HepG2 (cell line): ENCODE measurements around the gene TMEM187. TPM values are rescaled to one million over a fixed set of nuclear protein-coding genes. Genes with fewer than 3 reads are reported as not detected.

Source experiments
- ATAC-seq: fragments of 200-7000 bp; cut with Tn5 transposase; 3 replicates; pipeline ENCODE4 v1.9.1; 2020; ENCODE audit warnings: mild to moderate bottlenecking, moderate library complexity
- BruUV-seq: library from RNA; stranded (reverse); fragments of 400-500 nt; replicated peaks from 2 replicates; lab custom pipeline; 2021; lab: Mats Ljungman, UMichigan
- CTCF ChIA-PET: fragments of 300-600 bp; formaldehyde crosslinking; extraction: SDS; loops from one replicate; lab custom pipeline; 2021; ENCODE audit warnings: low total read pairs, inconsistent platforms, low intra/inter-chr PET ratio; lab: Yijun Ruan, JAX
- POLR2A ChIA-PET: fragments of 350-600 bp; sonication (Branson Sonifier 250); formaldehyde crosslinking; loops from one replicate; lab custom pipeline; 2020; ENCODE audit warnings: antibody characterized with exemption, inconsistent platforms; lab: Yijun Ruan, JAX
- DNase-seq: peaks from one replicate; pipeline ENCODE4 v3.0.0-alpha.2; 2015; ENCODE audit warnings: low spot score
- FAIRE-seq: peaks from 3 replicates; lab custom pipeline; 2011; peaks lifted over from hg19 to GRCh38; lab: Jason Lieb, UNC
- H2AFZ ChIP-seq: one replicate; pipeline ENCODE4 v1.6.1; 2011; ENCODE audit warnings: low read length, inconsistent platforms
- H3K27ac ChIP-seq: fragments of 300-600 bp; 3 replicates; pipeline ENCODE4 v1.8.0; 2011; ENCODE audit warnings: mixed run types, mild to moderate bottlenecking, mixed read lengths, low read length, inconsistent platforms; ENCODE audit not compliant: insufficient read depth; ENCODE audit errors: extremely low read length
- H3K27me3 ChIP-seq, 2 experiments: fragments of 200-600 bp in 1 of 2; 2 replicates in 1 of 2; 3 replicates in 1 of 2; pipeline versions ENCODE4 v1.6.0 to v1.8.0; 2011; ENCODE audit warnings: low read length in 2 of 2, mild to moderate bottlenecking in 2 of 2, moderate library complexity in 2 of 2, inconsistent platforms in 1 of 2; ENCODE audit not compliant: insufficient read depth in 2 of 2, control insufficient read depth in 1 of 2
- H3K36me3 ChIP-seq, 2 experiments: fragments of 200-600 bp in 1 of 2; replicated peaks in 1 of 2; 2 replicates in 1 of 2; 3 replicates in 1 of 2; pipeline versions ENCODE4 v1.5.1 to v1.8.0; 2011; ENCODE audit warnings: low read length in 2 of 2, inconsistent platforms in 1 of 2; ENCODE audit not compliant: insufficient read depth in 2 of 2, control insufficient read depth in 1 of 2
- H3K4me1 ChIP-seq: 2 replicates; pipeline ENCODE4 v1.5.1; 2012; ENCODE audit warnings: low read length, inconsistent platforms; ENCODE audit not compliant: insufficient read depth
- H3K4me2 ChIP-seq: 2 replicates; pipeline ENCODE4 v1.6.0; 2011; ENCODE audit warnings: low read depth, low read length, inconsistent platforms
- H3K4me3 ChIP-seq, 3 experiments: fragments of 200-600 bp in 1 of 3; sonication (generic), shearing (Covaris generic) in 1 of 3; replicated peaks in 1 of 3; 2 replicates each; pipeline ENCODE4 v1.5.1; 2011 to 2016; ENCODE audit warnings: low read length in 3 of 3, inconsistent platforms in 2 of 3, low read depth in 2 of 3, mild to moderate bottlenecking in 2 of 3, control low read depth in 1 of 3, mixed read lengths in 1 of 3; ENCODE audit not compliant: insufficient read depth in 1 of 3
- H3K79me2 ChIP-seq: one replicate; pipeline ENCODE4 v1.6.1; 2011; ENCODE audit warnings: low read length, inconsistent platforms; ENCODE audit not compliant: insufficient read depth
- H3K9ac ChIP-seq: 2 replicates; pipeline ENCODE4 v1.6.0; 2011; ENCODE audit warnings: mild to moderate bottlenecking, low read depth, low read length, inconsistent platforms; ENCODE audit not compliant: insufficient read depth
- H3K9me3 ChIP-seq: 2 replicates; pipeline ENCODE4 v1.5.1; 2012; ENCODE audit warnings: mild to moderate bottlenecking, low read length
- H4K20me1 ChIP-seq: 2 replicates; pipeline ENCODE4 v1.6.0; 2011; ENCODE audit warnings: inconsistent platforms, mild to moderate bottlenecking, low read length, moderate library complexity; ENCODE audit not compliant: insufficient read depth
- ATF7-NPFF ChIP-seq: sonication (generic); formaldehyde crosslinking; IDR thresholded peaks from 2 replicates; pipeline ENCODE4 v1.8.1; 2023; ENCODE audit warnings: mild to moderate bottlenecking, low read depth, missing genetic modification reagents, moderate library complexity
- ETV5 ChIP-seq: IDR thresholded peaks from 2 replicates; pipeline ENCODE4 v1.6.1; 2018; ENCODE audit warnings: missing biosample characterization, missing genetic modification reagents, inconsistent platforms, borderline replicate concordance
- FOSL1 ChIP-seq: sonication (generic); formaldehyde crosslinking; IDR thresholded peaks from 2 replicates; pipeline ENCODE4 v1.9.0; 2021; ENCODE audit warnings: missing genetic modification reagents, borderline replicate concordance
- FOXK2 ChIP-seq: fragments of 450-650 bp; IDR thresholded peaks from 2 replicates; pipeline ENCODE4 v1.6.1; 2016
- IRX3 ChIP-seq: sonication (generic); formaldehyde crosslinking; IDR thresholded peaks from 2 replicates; pipeline ENCODE4 v1.8.1; 2023; ENCODE audit warnings: mild to moderate bottlenecking, low read depth, missing genetic modification reagents, borderline replicate concordance
- KDM6A ChIP-seq: IDR thresholded peaks from 2 replicates; pipeline ENCODE4 v1.6.1; 2016; ENCODE audit warnings: low read depth
- MXI1 ChIP-seq: IDR thresholded peaks from 3 replicates; pipeline ENCODE4 v1.6.1; 2012; ENCODE audit warnings: low read depth, low read length, inconsistent platforms, borderline replicate concordance
- REXO4 ChIP-seq: sonication (generic); formaldehyde crosslinking; IDR thresholded peaks from 2 replicates; pipeline ENCODE4 v1.8.0; 2022; ENCODE audit warnings: missing genetic modification reagents, mild to moderate bottlenecking, borderline replicate concordance
- SP2 ChIP-seq: sonication (generic); formaldehyde crosslinking; IDR thresholded peaks from 2 replicates; pipeline ENCODE4 v1.5.1; 2020; ENCODE audit warnings: mild to moderate bottlenecking, missing genetic modification reagents
- SP5 ChIP-seq: IDR thresholded peaks from 2 replicates; pipeline ENCODE4 v1.6.1; 2016; ENCODE audit warnings: low read depth, borderline replicate concordance
- SYNCRIP ChIP-seq: fragments of 200-400 bp; formaldehyde crosslinking; IDR thresholded peaks from 2 replicates; pipeline ENCODE4 v1.6.1; 2018; ENCODE audit warnings: mild to moderate bottlenecking, low read depth, low read length; ENCODE audit not compliant: insufficient read depth
- THAP11 ChIP-seq: IDR thresholded peaks from 2 replicates; pipeline ENCODE4 v1.6.1; 2016; ENCODE audit warnings: missing biosample characterization, missing genetic modification reagents
- ZKSCAN8 ChIP-seq: IDR thresholded peaks from 2 replicates; pipeline ENCODE4 v1.6.1; 2016; ENCODE audit warnings: borderline replicate concordance, missing genetic modification reagents, missing compliant biosample characterization
- ZNF282 ChIP-seq: fragments of 450-650 bp; IDR thresholded peaks from 2 replicates; pipeline ENCODE4 v1.6.1; 2018; ENCODE audit not compliant: partially characterized antibody
- ZNF451 ChIP-seq: sonication (generic); formaldehyde crosslinking; IDR thresholded peaks from 2 replicates; pipeline ENCODE4 v1.5.0; 2020; ENCODE audit warnings: mild to moderate bottlenecking, missing genetic modification reagents
- ZNF484 ChIP-seq: sonication (generic); formaldehyde crosslinking; IDR thresholded peaks from 2 replicates; pipeline ENCODE4 v1.5.1; 2020; ENCODE audit warnings: mild to moderate bottlenecking, low read depth, missing genetic modification reagents, borderline replicate concordance
- ZNF556 ChIP-seq: sonication (generic); formaldehyde crosslinking; IDR thresholded peaks from 2 replicates; pipeline ENCODE4 v1.4.0; 2020; ENCODE audit warnings: mild to moderate bottlenecking, missing genetic modification reagents, borderline replicate concordance
- ZNF768 ChIP-seq: sonication (generic); formaldehyde crosslinking; IDR thresholded peaks from 2 replicates; pipeline ENCODE4 v1.4.0; 2020; ENCODE audit warnings: missing genetic modification reagents
- ZNF883 ChIP-seq: sonication (generic); formaldehyde crosslinking; IDR thresholded peaks from 2 replicates; pipeline ENCODE4 v1.5.1; 2020; ENCODE audit warnings: mild to moderate bottlenecking, missing genetic modification reagents; ENCODE audit errors: not compliant biosample characterization
- WGBS: methylation state at CpG from one replicate; pipeline ENCODE4 v1.1.6; 2017; ENCODE audit warnings: low lambda C conversion rate; 5-methylcytosine and 5-hydroxymethylcytosine counted together
- in situ Hi-C: cut with HindIII; loops from 2 replicates; pipeline ENCODE4 v1.10.0; 2017; ENCODE audit warnings: low pct_unique_long_range_greater_than_20kb; ENCODE audit not compliant: extremely low pct_ligation_motif_present
- intact Hi-C: fragments of 100-400 bp; cut with micrococcal nuclease; formaldehyde crosslinking; loops from one replicate; pipeline ENCODE4 v1.10.0; 2022; ENCODE audit not compliant: unreplicated experiment
- polyA plus RNA-seq, 8 experiments: library from polyadenylated mRNA; depleted of rRNA in 3 of 8; stranded (reverse) in 7 of 8; unstranded in 1 of 8; fragments of >200 nt; fragmentation: Illumina TruSeq in 4 of 8; extraction: Trizol in 4 of 8; gene quantifications; 2 replicates each; pipeline versions ENCODE4 v1.2.1 to v1.2.3, GENCODE V29; 2011 to 2016; ENCODE audit warnings: low read depth in 4 of 8, missing spikeins in 1 of 8, mixed read lengths in 1 of 8; ENCODE audit not compliant: insufficient read depth in 1 of 8
- total RNA-seq, 5 experiments: library from RNA; depleted of rRNA; stranded (reverse); fragments of >200 nt; fragmentation: Illumina TruSeq; extraction: Trizol; gene quantifications; 2 replicates each; pipeline ENCODE4 v1.2.3, GENCODE V29; 2016; ENCODE audit warnings: low read depth in 1 of 5
- TF ChIP-seq, protein P1 (sequence below): fragments of 450-650 bp; IDR thresholded peaks from 2 replicates; pipeline ENCODE4 v1.6.1; 2017
- TF ChIP-seq, protein P2 (sequence below): sonication (generic); formaldehyde crosslinking; IDR thresholded peaks from 2 replicates; pipeline ENCODE4 v1.9.0; 2021; ENCODE audit warnings: missing genetic modification reagents, borderline replicate concordance

Gene TMEM187
- total and polyA plus RNA-seq, 2 of the 13 experiments (the other 11 are each of a cell fraction or from before 2014, with no cell fraction given), result 2.2 to 6.2 TPM

DNA sequence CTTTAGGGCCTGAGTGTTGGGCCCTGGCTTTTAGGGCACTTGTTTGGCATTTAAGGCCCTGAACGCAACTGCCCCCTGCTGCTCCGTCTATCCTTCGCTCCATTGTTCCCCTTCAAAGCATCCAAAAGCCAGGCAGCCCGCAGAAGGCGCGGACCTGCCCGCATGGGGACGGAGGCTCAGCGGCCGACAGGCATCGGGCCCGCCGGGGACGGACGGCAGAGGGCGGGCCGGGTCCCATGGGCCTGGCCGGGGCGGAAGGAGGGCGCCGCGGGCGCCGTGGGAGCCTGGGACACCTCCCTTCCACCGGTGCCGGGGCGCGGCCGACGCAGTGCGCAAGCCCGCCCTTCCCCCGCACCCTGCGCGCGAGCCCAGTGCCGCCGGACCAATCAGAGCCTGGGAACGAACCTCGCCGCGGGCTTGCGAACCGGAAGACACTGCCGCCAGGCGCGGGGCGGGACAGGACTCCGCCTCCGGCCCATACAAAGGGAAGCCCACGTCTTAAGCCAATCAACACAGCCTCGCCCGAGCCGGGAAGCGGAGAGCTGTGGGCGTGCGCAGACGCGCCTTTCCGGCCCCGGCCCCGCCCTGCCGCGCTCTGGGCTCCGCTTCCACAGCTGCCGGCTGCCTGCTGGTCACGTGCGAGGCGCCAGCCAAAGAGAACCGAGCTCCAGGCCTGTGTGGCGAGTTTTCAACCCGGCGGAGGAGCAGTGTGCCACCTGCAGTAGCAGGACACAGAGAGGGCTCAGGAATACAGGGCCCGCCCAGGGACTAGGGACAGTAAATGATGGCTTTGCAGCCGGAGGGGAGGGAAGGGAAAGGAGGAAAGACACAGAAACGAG lies 44.4 kb upstream of the TMEM187 start:
- peaks cover 1 to 8% of the 10 kb centered on the region in 2 experiments; a peak in 1 of 5 replicates for H3K36me3 ChIP-seq
- peak overlapping the region; percentile 76 for H3K4me2 ChIP-seq
- POLR2A ChIA-PET, result interaction anchor here (0.5 to 4.2 kb wide), 19 partner anchors 7 to 301 kb away, joined by 3 to 82 read pairs (median 4); partner anchors contain the start of genes HCFC1, IDH3G, IRAK1 and L1CAM
- peak; percentile 93 for FAIRE-seq
- peak overlapping the region; percentile 89 for H3K9ac ChIP-seq
- in situ Hi-C loops, result no loop called here
- no TSS peak for BruUV-seq
- H3K9me3 ChIP-seq, result no peaks in the 10 kb centered on the region
- WGBS, result 7% methylated on average over 3 of the region's 76 CpGs
- peaks cover 52% of the 10 kb centered on the region for H3K4me1 ChIP-seq
- no peak overlapping the region for H2AFZ ChIP-seq
- peak; percentile 89 for ATAC-seq
- intact Hi-C loops, result no loop called here
- CTCF ChIA-PET, result no interaction called here
- peak overlapping the region; percentile 89 for H3K27ac ChIP-seq
- peak; percentile 90 for DNase-seq
- no peaks in the 10 kb centered on the region for H4K20me1 ChIP-seq
- peak overlapping the region; percentile 71 to 79 (median 76) for H3K4me3 ChIP-seq
- H3K27me3 ChIP-seq, result no peaks in the 10 kb centered on the region
- no peaks in the 10 kb centered on the region for H3K79me2 ChIP-seq
- TF ChIP-seq REXO4 (no peak), FOXK2 (no peak), SYNCRIP (no peak), ETV5 (CRISPR knock-in tag) (peak; percentile 66; the same call in 1 of the 2 replicates), ZKSCAN8 (CRISPR knock-in tag) (0 out of 2 replicates have a peak, but pooled peaks have one; percentile 21), FOSL1 (CRISPR knock-in tag) (no peak), MXI1 (peak; percentile 58; the same call in 1 of the 3 replicates), ATF7-NPFF (CRISPR knock-in tag) (peak; percentile 47; the same call in 1 of the 2 replicates), ZNF883 (CRISPR knock-in tag) (no peak), KDM6A (CRISPR knock-in tag) (no peak), ZNF451 (CRISPR knock-in tag) (no peak), ZNF484 (no peak), IRX3 (no peak), ZNF768 (no peak), ZNF282 (no peak), ZNF556 (CRISPR knock-in tag) (peak; percentile 28; the same call in 1 of the 2 replicates), THAP11 (CRISPR knock-in tag) (peak; percentile 75), SP2 (peak; percentile 76), SP5 (CRISPR knock-in tag) (peak; percentile 54; the same call in 1 of the 2 replicates)
- TF ChIP-seq, protein P1, sequence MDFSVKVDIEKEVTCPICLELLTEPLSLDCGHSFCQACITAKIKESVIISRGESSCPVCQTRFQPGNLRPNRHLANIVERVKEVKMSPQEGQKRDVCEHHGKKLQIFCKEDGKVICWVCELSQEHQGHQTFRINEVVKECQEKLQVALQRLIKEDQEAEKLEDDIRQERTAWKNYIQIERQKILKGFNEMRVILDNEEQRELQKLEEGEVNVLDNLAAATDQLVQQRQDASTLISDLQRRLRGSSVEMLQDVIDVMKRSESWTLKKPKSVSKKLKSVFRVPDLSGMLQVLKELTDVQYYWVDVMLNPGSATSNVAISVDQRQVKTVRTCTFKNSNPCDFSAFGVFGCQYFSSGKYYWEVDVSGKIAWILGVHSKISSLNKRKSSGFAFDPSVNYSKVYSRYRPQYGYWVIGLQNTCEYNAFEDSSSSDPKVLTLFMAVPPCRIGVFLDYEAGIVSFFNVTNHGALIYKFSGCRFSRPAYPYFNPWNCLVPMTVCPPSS, result no peak
- TF ChIP-seq, protein P2, sequence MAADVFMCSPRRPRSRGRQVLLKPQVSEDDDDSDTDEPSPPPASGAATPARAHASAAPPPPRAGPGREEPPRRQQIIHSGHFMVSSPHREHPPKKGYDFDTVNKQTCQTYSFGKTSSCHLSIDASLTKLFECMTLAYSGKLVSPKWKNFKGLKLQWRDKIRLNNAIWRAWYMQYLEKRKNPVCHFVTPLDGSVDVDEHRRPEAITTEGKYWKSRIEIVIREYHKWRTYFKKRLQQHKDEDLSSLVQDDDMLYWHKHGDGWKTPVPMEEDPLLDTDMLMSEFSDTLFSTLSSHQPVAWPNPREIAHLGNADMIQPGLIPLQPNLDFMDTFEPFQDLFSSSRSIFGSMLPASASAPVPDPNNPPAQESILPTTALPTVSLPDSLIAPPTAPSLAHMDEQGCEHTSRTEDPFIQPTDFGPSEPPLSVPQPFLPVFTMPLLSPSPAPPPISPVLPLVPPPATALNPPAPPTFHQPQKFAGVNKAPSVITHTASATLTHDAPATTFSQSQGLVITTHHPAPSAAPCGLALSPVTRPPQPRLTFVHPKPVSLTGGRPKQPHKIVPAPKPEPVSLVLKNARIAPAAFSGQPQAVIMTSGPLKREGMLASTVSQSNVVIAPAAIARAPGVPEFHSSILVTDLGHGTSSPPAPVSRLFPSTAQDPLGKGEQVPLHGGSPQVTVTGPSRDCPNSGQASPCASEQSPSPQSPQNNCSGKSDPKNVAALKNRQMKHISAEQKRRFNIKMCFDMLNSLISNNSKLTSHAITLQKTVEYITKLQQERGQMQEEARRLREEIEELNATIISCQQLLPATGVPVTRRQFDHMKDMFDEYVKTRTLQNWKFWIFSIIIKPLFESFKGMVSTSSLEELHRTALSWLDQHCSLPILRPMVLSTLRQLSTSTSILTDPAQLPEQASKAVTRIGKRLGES, result no peak
